Measurements from ENCODE around the gene KRTAP10-1.

- TF ChIP-seq, protein P1, sequence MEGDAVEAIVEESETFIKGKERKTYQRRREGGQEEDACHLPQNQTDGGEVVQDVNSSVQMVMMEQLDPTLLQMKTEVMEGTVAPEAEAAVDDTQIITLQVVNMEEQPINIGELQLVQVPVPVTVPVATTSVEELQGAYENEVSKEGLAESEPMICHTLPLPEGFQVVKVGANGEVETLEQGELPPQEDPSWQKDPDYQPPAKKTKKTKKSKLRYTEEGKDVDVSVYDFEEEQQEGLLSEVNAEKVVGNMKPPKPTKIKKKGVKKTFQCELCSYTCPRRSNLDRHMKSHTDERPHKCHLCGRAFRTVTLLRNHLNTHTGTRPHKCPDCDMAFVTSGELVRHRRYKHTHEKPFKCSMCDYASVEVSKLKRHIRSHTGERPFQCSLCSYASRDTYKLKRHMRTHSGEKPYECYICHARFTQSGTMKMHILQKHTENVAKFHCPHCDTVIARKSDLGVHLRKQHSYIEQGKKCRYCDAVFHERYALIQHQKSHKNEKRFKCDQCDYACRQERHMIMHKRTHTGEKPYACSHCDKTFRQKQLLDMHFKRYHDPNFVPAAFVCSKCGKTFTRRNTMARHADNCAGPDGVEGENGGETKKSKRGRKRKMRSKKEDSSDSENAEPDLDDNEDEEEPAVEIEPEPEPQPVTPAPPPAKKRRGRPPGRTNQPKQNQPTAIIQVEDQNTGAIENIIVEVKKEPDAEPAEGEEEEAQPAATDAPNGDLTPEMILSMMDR (conservative IDR thresholded peaks at IDR 0.05), result no peak
- no peak for TF ChIP-seq ZFX (IDR thresholded peaks at IDR 0.05)
Measured at GRCh38 chr21:44490405-44490804, 49.6 kb downstream of the KRTAP10-1 start.
